Stimulated activated CD4-positive, alpha-beta T cell treated with anti-CD3 and anti-CD28 coated beads, Interleukin-12 subunit alpha, Interleukin-12 subunit beta, amount 100 ng/mL, for 48 hours (primary cell): ENCODE results near the gene DGKD.
A peak's percentile ranks its signal among the peaks of the same experiment; 100 is the strongest.
"Not testable (repeated sequence)": the region's sequence is repeated elsewhere in the genome, so short reads cannot be mapped to it uniquely, and the experiment has no call there.

Experiments used
- DNase-seq, 3 donors: peaks; one replicate each; pipeline ENCODE4 v3.0.0-alpha.2; 2020; ENCODE audit warnings: low read depth in 2 of 3, low spot score in 1 of 3

The DGKD gene

GRCh38 chr2:233353769-233354499 is at the start of gene DGKD:
DGKD (plus strand) TSS chr2:233354494; CDS start chr2:233354519, 25 bp downstream.
- DNase-seq, result peak; percentile 39 to 61 (median 56)

GRCh38 chr2:233307565-233307964 is 46.7 kb upstream of the DGKD start, which contains the start of gene SAG:
SAG (plus strand) TSS chr2:233307816; CDS start chr2:233309190, 1,374 bp downstream.
- DNase-seq, result no peak

- no peak for DNase-seq
Observed at GRCh38 chr2:233311241-233311926, 42.9 kb upstream of the DGKD start.

- DNase-seq, result no peak
Observed at GRCh38 chr2:233312874-233313273, 41.4 kb upstream of the DGKD start.

- DNase-seq, result no peak
Observed at GRCh38 chr2:233314180-233314925, 39.9 kb upstream of the DGKD start.

DNA sequence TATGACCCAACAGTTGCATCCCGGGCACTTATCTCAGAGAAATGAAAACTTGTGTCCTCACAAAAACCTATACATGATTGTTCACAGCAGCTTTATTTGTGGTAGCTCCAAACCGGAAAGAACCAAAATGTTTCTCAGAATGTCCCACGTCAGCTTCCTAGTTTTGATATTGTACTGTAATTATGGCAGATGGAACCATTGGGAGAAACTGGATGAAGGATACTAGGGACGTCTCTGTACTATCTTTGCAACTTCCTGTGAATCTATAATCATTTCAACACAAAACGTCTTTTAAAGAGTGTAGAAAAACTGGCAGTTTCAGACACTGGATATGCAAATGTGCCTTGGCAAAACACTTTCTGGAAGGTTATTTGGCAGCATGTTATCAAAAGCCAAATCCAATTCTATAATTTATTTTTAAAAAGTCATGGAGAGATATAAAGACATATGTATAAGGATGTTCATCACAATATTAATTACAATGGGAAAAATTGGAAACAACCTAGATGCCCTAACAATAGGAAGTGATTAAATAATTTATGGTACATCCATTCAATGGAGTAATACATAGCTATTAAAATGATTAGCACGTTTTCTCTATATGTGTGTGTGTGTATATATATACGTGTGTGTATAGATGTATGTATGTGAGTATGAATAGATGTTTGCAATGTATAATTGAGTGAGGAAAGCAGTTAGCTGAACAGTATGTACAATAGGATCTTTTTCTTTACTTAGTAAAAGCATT is 36.9 kb upstream of the DGKD start:
- DNase-seq, result no peak

GRCh38 chr2:233319256-233319655 is 35.0 kb upstream of the DGKD start:
- DNase-seq, result no peak

- no peak for DNase-seq
Observed at GRCh38 chr2:233320470-233320869, 33.8 kb upstream of the DGKD start.

GRCh38 chr2:233321166-233321565 is 33.1 kb upstream of the DGKD start:
- no peak for DNase-seq

- no peak for DNase-seq
Observed at GRCh38 chr2:233323851-233324250, 30.4 kb upstream of the DGKD start.

DNA sequence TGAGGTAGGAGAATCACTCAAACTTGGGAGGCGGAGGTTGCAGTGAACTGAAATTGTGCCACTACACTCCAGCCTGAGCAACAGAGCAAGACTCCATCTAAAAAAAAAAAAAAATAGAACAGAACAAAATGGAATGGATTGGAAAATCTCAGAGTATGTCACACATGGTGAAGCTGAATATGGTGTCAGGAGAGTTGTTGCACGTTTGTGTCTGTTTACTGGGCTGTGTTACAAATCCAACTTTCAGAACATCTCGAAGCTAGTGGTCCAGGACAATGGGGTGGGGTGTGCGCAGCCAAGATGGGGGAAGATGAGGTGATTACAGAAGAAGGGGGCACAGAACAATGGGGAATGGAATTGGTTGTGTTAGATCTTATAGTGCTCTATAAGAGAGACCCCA is 29.0 kb upstream of the DGKD start:
- DNase-seq, result no peak

- no peak for DNase-seq
Observed at GRCh38 chr2:233325814-233326213, 28.5 kb upstream of the DGKD start.

GRCh38 chr2:233326500-233326899 is 27.8 kb upstream of the DGKD start:
- no peak for DNase-seq

DNA sequence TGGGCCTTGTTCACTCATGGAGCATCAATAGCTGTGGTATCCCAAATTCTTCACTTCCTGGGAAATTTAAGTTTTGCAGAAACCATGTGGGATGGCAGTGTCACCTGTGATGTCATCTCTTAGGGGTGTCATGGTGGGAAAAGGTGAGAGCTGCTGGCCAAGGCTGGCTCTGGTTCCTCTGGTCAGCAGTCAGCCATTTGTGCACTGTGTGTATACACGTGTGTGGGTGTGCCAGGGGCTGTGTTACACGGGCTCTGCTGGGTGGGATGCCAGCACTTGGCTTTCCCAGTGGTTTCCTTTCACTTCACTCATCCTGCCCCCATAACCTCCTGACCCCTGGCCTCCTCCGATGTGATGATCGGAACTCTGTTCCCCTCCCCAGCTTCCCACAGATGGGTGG is 25.4 kb upstream of the DGKD start:
- no peak for DNase-seq

GRCh38 chr2:233329489-233330135 is 24.7 kb upstream of the DGKD start:
- no peak for DNase-seq

DNA sequence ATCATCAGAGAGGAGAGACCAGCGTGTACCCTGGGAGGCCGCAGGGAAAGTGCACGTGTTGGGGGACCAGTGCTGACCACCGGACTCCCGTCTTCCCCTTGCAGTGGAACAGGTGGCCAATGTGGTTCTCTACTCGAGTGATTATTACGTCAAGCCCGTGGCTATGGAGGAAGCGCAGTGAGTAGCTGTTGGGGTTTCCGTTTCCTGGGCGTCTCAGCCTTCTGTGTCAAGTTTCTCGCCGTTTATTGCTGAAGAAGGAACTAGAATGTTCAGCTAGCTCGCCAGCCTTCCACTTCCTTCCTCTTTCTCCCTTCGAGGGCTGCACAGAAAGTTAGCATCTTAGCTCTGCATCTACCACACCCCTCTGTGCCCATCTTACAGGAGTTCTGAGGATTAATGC is 22.8 kb upstream of the DGKD start:
- DNase-seq, result peak; percentile 26 to 45 (median 27)

DNA sequence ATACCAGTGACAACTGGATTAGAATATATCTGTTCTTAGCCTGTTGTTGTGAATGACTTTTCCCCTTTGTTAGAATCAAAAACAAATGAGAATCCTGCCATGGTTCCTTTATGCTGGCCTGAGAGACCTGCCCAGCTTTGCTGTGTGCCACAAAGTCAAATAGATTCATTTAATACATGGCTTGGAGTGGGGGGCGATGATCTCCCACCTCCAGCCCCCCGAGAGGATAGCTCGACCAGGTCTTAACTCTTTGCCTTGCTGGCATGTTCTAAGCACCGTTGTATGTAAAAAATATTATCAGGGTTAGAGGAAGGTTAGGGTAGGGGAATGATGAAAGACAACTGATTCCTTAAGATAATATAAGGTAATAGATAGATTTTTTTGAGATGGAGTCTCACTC is 22.2 kb upstream of the DGKD start:
- no peak for DNase-seq

GRCh38 chr2:233334915-233335314 is 19.4 kb upstream of the DGKD start:
- DNase-seq, result no peak

DNA sequence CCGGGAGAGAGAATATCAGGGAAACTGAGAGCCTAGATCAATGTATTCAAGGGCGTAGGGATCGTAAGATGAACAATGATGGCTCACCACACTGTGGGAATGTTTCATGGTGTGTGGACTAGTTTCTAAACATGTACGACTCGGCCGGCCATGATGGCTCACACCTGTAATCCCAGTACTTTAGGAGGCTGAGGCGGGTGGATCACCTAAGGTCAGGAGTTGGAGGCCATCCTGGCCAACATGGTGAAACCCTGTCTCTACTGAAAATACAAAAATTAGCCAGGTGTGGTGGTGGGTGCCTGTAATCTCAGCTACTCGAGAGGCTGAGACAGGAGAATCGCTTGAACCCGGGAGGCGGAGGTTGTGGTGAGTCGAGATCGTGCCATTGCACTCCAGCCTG is 18.2 kb upstream of the DGKD start:
- not testable (repeated sequence) for DNase-seq

- DNase-seq, result no peak
Observed at GRCh38 chr2:233336541-233336940, 17.8 kb upstream of the DGKD start.

GRCh38 chr2:233338046-233338445 is 16.2 kb upstream of the DGKD start:
- DNase-seq, result no peak
